HG03378 (cell line): ENCODE measurements around the gene LSM3.

Source experiments
- ATAC-seq: cut with Tn5 transposase; IDR thresholded peaks from one replicate; pipeline ENCODE4 v1.9.1; 2021; ENCODE audit warnings: mild to moderate bottlenecking, moderate library complexity; ENCODE audit not compliant: unreplicated experiment

The LSM3 gene

GRCh38 chr3:14178247-14179113 lies at the start of gene LSM3, which contains the start of gene XPC:
LSM3 (plus strand) TSS chr3:14178817; CDS start chr3:14178861, 44 bp downstream.
XPC (minus strand) TSS chr3:14178601; CDS start chr3:14178568, 33 bp downstream.
- peak; percentile 95 for ATAC-seq

- no peak for ATAC-seq
These were observed 49.3 kb upstream of the LSM3 start for GRCh38 chr3:14129296-14129695.

GRCh38 chr3:14130230-14130629 lies 48.4 kb upstream of the LSM3 start:
- no peak for ATAC-seq

GRCh38 chr3:14130707-14131106 lies 47.9 kb upstream of the LSM3 start:
- ATAC-seq: no peak

- no peak for ATAC-seq
These were observed 47.5 kb upstream of the LSM3 start for GRCh38 chr3:14131134-14131533.

GRCh38 chr3:14132120-14132519 lies 46.5 kb upstream of the LSM3 start:
- ATAC-seq: no peak

GRCh38 chr3:14132689-14133088 lies 45.9 kb upstream of the LSM3 start:
- no peak for ATAC-seq

- ATAC-seq: no peak
These were observed 45.3 kb upstream of the LSM3 start for GRCh38 chr3:14133188-14133800.

- ATAC-seq: no peak
These were observed 44.7 kb upstream of the LSM3 start for GRCh38 chr3:14133876-14134275.

- no peak for ATAC-seq
These were observed 44.3 kb upstream of the LSM3 start for GRCh38 chr3:14134291-14134690.

GRCh38 chr3:14135581-14135980 lies 43.0 kb upstream of the LSM3 start:
- ATAC-seq: no peak

GRCh38 chr3:14137004-14137403 lies 41.6 kb upstream of the LSM3 start:
- no peak for ATAC-seq

- ATAC-seq: no peak
These were observed 41.2 kb upstream of the LSM3 start for GRCh38 chr3:14137445-14137844.

GRCh38 chr3:14138109-14138877 lies 40.3 kb upstream of the LSM3 start:
- ATAC-seq: no peak

GRCh38 chr3:14138878-14139655 lies 39.5 kb upstream of the LSM3 start:
- ATAC-seq: no peak

- ATAC-seq: no peak
These were observed 38.8 kb upstream of the LSM3 start for GRCh38 chr3:14139771-14140170.

GRCh38 chr3:14140668-14141067 lies 37.9 kb upstream of the LSM3 start:
- no peak for ATAC-seq

GRCh38 chr3:14141144-14141543 lies 37.5 kb upstream of the LSM3 start:
- ATAC-seq: no peak

- ATAC-seq: no peak
These were observed 36.8 kb upstream of the LSM3 start for GRCh38 chr3:14141602-14142341.
